ENCODE results near the gene MAP2K2.

The MAP2K2 gene

GRCh38 chr19:4061683-4062418 lies 62.1 kb downstream of the MAP2K2 start:
- H3K36me3 ChIP-seq (ENCODE audit: insufficient read depth, low read length) = peaks cover 22% of the 10 kb centered on the region
- peak overlapping the region; percentile 62 for H3K4me3 ChIP-seq (ENCODE audit: low read length)
- no peaks in the 10 kb centered on the region for H3K27me3 ChIP-seq (ENCODE audit: control insufficient read depth, insufficient read depth, low read length)
- no peaks in the 10 kb centered on the region for H3K9me3 ChIP-seq (replicated peaks; ENCODE audit: low read length)
- peak overlapping the region; percentile 94 for H3K4me2 ChIP-seq (ENCODE audit: low read length)
- peak overlapping the region; percentile 39 for H3K9ac ChIP-seq (ENCODE audit: low read depth, low read length)
- H3K4me1 ChIP-seq (ENCODE audit: control insufficient read depth, insufficient read depth, low read length) = peaks cover 66% of the 10 kb centered on the region

GRCh38 chr19:4061178-4061682 lies 62.7 kb downstream of the MAP2K2 start:
- Histone ChIP-seq H3K4me2 (ENCODE audit: low read length) (peak overlapping the region; percentile 94), H3K9me3 (replicated peaks; ENCODE audit: low read length) (no peaks in the 10 kb centered on the region), H3K36me3 (ENCODE audit: insufficient read depth, low read length) (peaks cover 22% of the 10 kb centered on the region), H3K4me1 (ENCODE audit: control insufficient read depth, insufficient read depth, low read length) (peaks cover 66% of the 10 kb centered on the region), H3K4me3 (ENCODE audit: low read length) (peak overlapping the region; percentile 62), H3K27me3 (ENCODE audit: control insufficient read depth, insufficient read depth, low read length) (no peaks in the 10 kb centered on the region), H3K9ac (ENCODE audit: low read depth, low read length) (peak overlapping the region; percentile 39)

- Histone ChIP-seq H3K4me1 (ENCODE audit: control insufficient read depth, insufficient read depth, low read length) (peaks cover 66% of the 10 kb centered on the region), H3K9ac (ENCODE audit: low read depth, low read length) (peak overlapping the region; percentile 39), H3K36me3 (ENCODE audit: insufficient read depth, low read length) (peaks cover 27% of the 10 kb centered on the region), H3K4me2 (ENCODE audit: low read length) (peak overlapping the region; percentile 94), H3K9me3 (replicated peaks; ENCODE audit: low read length) (no peaks in the 10 kb centered on the region), H3K4me3 (ENCODE audit: low read length) (peak overlapping the region; percentile 62), H3K27me3 (ENCODE audit: control insufficient read depth, insufficient read depth, low read length) (no peaks in the 10 kb centered on the region)
These were observed 63.2 kb downstream of the MAP2K2 start for GRCh38 chr19:4060621-4061177.

GRCh38 chr19:4059891-4060620 lies 63.9 kb downstream of the MAP2K2 start:
- no peak overlapping the region for H3K4me3 ChIP-seq (ENCODE audit: low read length)

GRCh38 chr19:4059453-4059871 lies 64.5 kb downstream of the MAP2K2 start:
- peaks cover 32% of the 10 kb centered on the region for H3K36me3 ChIP-seq (ENCODE audit: insufficient read depth, low read length)
- H3K4me2 ChIP-seq (ENCODE audit: low read length) = peak overlapping the region; percentile 81
- H3K4me3 ChIP-seq (ENCODE audit: low read length) = peak overlapping the region; percentile 60
- peaks cover 66% of the 10 kb centered on the region for H3K4me1 ChIP-seq (ENCODE audit: control insufficient read depth, insufficient read depth, low read length)
- H3K9ac ChIP-seq (ENCODE audit: low read depth, low read length) = peak overlapping the region; percentile 84
- no peaks in the 10 kb centered on the region for H3K27me3 ChIP-seq (ENCODE audit: control insufficient read depth, insufficient read depth, low read length)
- H3K9me3 ChIP-seq (replicated peaks; ENCODE audit: low read length) = no peaks in the 10 kb centered on the region

More at GRCh38 chr19:4059891-4060620, 63.9 kb downstream of the MAP2K2 start:
- Histone ChIP-seq H3K27me3 (ENCODE audit: control insufficient read depth, insufficient read depth, low read length) (no peaks in the 10 kb centered on the region), H3K9me3 (replicated peaks; ENCODE audit: low read length) (no peaks in the 10 kb centered on the region), H3K9ac (ENCODE audit: low read depth, low read length) (peak overlapping the region; percentile 84), H3K4me1 (ENCODE audit: control insufficient read depth, insufficient read depth, low read length) (peaks cover 66% of the 10 kb centered on the region), H3K4me2 (ENCODE audit: low read length) (peak overlapping the region; percentile 81), H3K36me3 (ENCODE audit: insufficient read depth, low read length) (peaks cover 27% of the 10 kb centered on the region)

GRCh38 chr19:4058693-4059452 lies 65.0 kb downstream of the MAP2K2 start:
- Histone ChIP-seq H3K9ac (ENCODE audit: low read depth, low read length) (peak overlapping the region; percentile 84), H3K4me2 (ENCODE audit: low read length) (peak overlapping the region; percentile 81), H3K4me3 (ENCODE audit: low read length) (peak overlapping the region; percentile 60), H3K4me1 (ENCODE audit: control insufficient read depth, insufficient read depth, low read length) (peaks cover 65% of the 10 kb centered on the region), H3K9me3 (replicated peaks; ENCODE audit: low read length) (no peaks in the 10 kb centered on the region), H3K36me3 (ENCODE audit: insufficient read depth, low read length) (peaks cover 33% of the 10 kb centered on the region), H3K27me3 (ENCODE audit: control insufficient read depth, insufficient read depth, low read length) (no peaks in the 10 kb centered on the region)

- Histone ChIP-seq H3K9me3 (replicated peaks; ENCODE audit: low read length) (no peaks in the 10 kb centered on the region), H3K4me1 (ENCODE audit: control insufficient read depth, insufficient read depth, low read length) (peaks cover 61% of the 10 kb centered on the region), H3K9ac (ENCODE audit: low read depth, low read length) (peak overlapping the region; percentile 84), H3K27me3 (ENCODE audit: control insufficient read depth, insufficient read depth, low read length) (no peaks in the 10 kb centered on the region), H3K4me2 (ENCODE audit: low read length) (peak overlapping the region; percentile 81), H3K36me3 (ENCODE audit: insufficient read depth, low read length) (peaks cover 36% of the 10 kb centered on the region), H3K4me3 (ENCODE audit: low read length) (peak overlapping the region; percentile 60)
These were observed 65.8 kb downstream of the MAP2K2 start for GRCh38 chr19:4057931-4058692.

DNA sequence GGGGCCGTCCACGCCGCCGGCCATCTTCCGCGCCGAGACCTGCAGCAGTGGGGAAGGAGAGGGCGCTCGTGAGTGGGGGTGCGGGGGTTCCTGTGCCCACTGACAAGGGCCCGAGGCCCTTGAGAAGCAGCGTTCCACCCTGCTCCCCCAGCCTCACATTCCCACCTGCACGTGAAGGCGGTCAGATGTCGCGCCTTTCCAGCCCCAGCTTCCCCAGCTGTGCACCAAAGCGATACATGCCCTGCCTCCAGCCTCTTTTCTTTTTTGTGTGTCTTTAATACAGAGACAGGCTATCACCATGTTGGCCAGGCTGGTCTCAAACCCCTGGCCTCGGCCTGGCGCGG lies 68.7 kb downstream of the MAP2K2 start:
- H3K4me3 ChIP-seq (ENCODE audit: low read length) = no peak overlapping the region
- H3K36me3 ChIP-seq (ENCODE audit: insufficient read depth, low read length) = peaks cover 37% of the 10 kb centered on the region

DNA sequence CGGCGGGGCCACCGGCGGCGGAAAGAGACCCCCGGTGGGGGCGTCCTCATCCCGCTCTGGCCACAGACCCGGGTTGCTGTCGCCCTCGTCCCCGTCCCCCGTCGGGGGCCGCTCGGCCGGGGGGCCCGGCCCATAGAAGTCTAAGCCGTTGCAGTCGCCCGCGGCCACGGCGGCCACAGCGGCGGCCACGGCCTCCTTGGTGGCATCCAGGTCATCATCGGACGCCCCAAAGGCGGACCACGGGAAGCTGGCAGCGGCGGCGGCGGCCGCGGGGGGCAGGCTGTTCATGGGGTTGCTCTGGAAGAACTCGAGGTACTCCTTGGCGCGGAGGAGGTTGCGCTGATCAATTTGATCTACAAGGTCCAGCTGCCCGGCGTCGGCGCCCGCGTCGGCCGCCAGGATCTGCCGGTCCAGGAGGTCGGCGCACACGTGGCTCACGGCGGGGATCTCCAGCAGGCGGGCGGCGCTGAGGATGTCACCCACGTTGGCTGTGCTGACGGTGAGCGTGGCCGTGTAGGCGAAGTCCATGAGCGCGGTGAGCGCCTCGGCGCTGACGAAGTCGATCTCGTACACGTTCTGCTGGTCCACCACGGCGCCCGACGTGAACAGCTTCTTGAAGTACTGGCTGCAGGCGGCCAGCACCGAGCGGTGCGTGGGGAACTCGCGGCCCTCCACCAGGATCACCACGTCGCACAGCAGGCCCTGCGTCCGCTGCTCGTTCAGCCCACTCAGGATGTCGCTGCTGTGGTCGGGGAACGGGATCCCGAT lies 69.3 kb downstream of the MAP2K2 start:
- Histone ChIP-seq H3K36me3 (ENCODE audit: insufficient read depth, low read length) (peaks cover 37% of the 10 kb centered on the region), H3K4me3 (ENCODE audit: low read length) (no peak overlapping the region), H3K9ac (ENCODE audit: low read depth, low read length) (no peak overlapping the region)

More for the DNA sequence above, 68.7 kb downstream of the MAP2K2 start:
- Histone ChIP-seq H3K4me2 (ENCODE audit: low read length) (no peak overlapping the region), H3K4me1 (ENCODE audit: control insufficient read depth, insufficient read depth, low read length) (peaks cover 50% of the 10 kb centered on the region), H3K27me3 (ENCODE audit: control insufficient read depth, insufficient read depth, low read length) (no peaks in the 10 kb centered on the region), H3K9me3 (replicated peaks; ENCODE audit: low read length) (no peaks in the 10 kb centered on the region), H3K9ac (ENCODE audit: low read depth, low read length) (no peak overlapping the region)

More for the DNA sequence above, 69.3 kb downstream of the MAP2K2 start:
- Histone ChIP-seq H3K4me2 (ENCODE audit: low read length) (no peak overlapping the region), H3K27me3 (ENCODE audit: control insufficient read depth, insufficient read depth, low read length) (no peaks in the 10 kb centered on the region), H3K4me1 (ENCODE audit: control insufficient read depth, insufficient read depth, low read length) (peaks cover 45% of the 10 kb centered on the region), H3K9me3 (replicated peaks; ENCODE audit: low read length) (no peaks in the 10 kb centered on the region)
